A549 (cell line): ENCODE data around the gene PLEKHG4B. TPM values are rescaled to one million over a fixed set of nuclear protein-coding genes. Genes with fewer than 3 reads are reported as not detected.

Experiments used
- ATAC-seq, 2 experiments: fragments of 200-7000 bp in 1 of 2; fragments of >200 bp in 1 of 2; cut with Nextera tagmentation in 1 of 2; cut with Tn5 transposase in 1 of 2; 3 replicates each; pipeline versions ENCODE4 v1.8.0 to v1.9.1; 2018 to 2020; ENCODE audit warnings: mild to moderate bottlenecking in 1 of 2, moderate library complexity in 1 of 2
- CTCF ChIA-PET: fragments of 300-600 bp; sonication (Branson Sonifier 250); formaldehyde crosslinking; extraction: SDS; loops from one replicate; lab custom pipeline; 2021; ENCODE audit warnings: antibody characterized with exemption, inconsistent platforms; lab: Yijun Ruan, JAX
- POLR2A ChIA-PET: fragments of 350-600 bp; formaldehyde crosslinking; extraction: SDS; loops from one replicate; lab custom pipeline; 2021; ENCODE audit warnings: antibody characterized with exemption, inconsistent platforms; lab: Yijun Ruan, JAX
- DNase-seq, 2 experiments: peaks; one replicate each; pipeline versions ENCODE4 v3.0.0 to v3.0.0-alpha.2; 2011 to 2016; ENCODE audit warnings: low read depth in 1 of 2, low spot score in 1 of 2
- FAIRE-seq: peaks from 2 replicates; lab custom pipeline; 2011; peaks lifted over from hg19 to GRCh38; lab: Jason Lieb, UNC
- H3K27ac ChIP-seq, 2 experiments: fragments of >200 bp; sonication (Bioruptor Twin); formaldehyde crosslinking; 3 replicates each; pipeline ENCODE4 v1.5.1; 2016 to 2017
- H3K4me1 ChIP-seq: fragments of >200 bp; sonication (Bioruptor Twin); formaldehyde crosslinking; 3 replicates; pipeline ENCODE4 v1.6.1; 2016
- H3K4me2 ChIP-seq: fragments of >200 bp; sonication (Bioruptor Twin); formaldehyde crosslinking; 3 replicates; pipeline ENCODE4 v1.6.1; 2016
- H3K4me3 ChIP-seq: fragments of >200 bp; sonication (Bioruptor Twin); formaldehyde crosslinking; 3 replicates; pipeline ENCODE4 v1.5.1; 2016
- H3K9me3 ChIP-seq: fragments of >200 bp; sonication (Bioruptor Twin); formaldehyde crosslinking; 3 replicates; pipeline ENCODE4 v1.6.1; 2016
- CBX2 ChIP-seq: fragments of 200-600 bp; sonication (generic); IDR thresholded peaks from 2 replicates; pipeline ENCODE4 v1.6.1; 2016; ENCODE audit warnings: low read depth, mild to moderate bottlenecking, borderline replicate concordance
- CEBPB ChIP-seq, 2 experiments: fragments of >200 bp in 1 of 2; sonication (Bioruptor Twin) in 1 of 2; formaldehyde crosslinking in 1 of 2; IDR thresholded peaks; 2 replicates each; pipeline ENCODE4 v1.6.1; 2012 to 2016
- CHD2 ChIP-seq: fragments of 150-350 bp; IDR thresholded peaks from 2 replicates; pipeline ENCODE4 v1.6.1; 2014; ENCODE audit warnings: low read length; ENCODE audit not compliant: partially characterized antibody
- CHD4 ChIP-seq: fragments of 200-600 bp; sonication (generic); IDR thresholded peaks from 2 replicates; pipeline ENCODE4 v1.6.1; 2016; ENCODE audit warnings: antibody characterized with exemption, mild to moderate bottlenecking, borderline replicate concordance
- EHF ChIP-seq: fragments of 250-450 bp; sonication (Bioruptor Pico); IDR thresholded peaks from 2 replicates; pipeline ENCODE4 v1.5.0; 2020; ENCODE audit warnings: mild to moderate bottlenecking
- ESRRA ChIP-seq: fragments of 150-350 bp; IDR thresholded peaks from 2 replicates; pipeline ENCODE4 v1.6.1; 2014; ENCODE audit warnings: mild to moderate bottlenecking, low read length, borderline replicate concordance
- HDAC2 ChIP-seq: fragments of 200-600 bp; sonication (generic); IDR thresholded peaks from 2 replicates; pipeline ENCODE4 v1.6.1; 2016
- HOXA7 ChIP-seq: fragments of 250-450 bp; sonication (Bioruptor Pico); IDR thresholded peaks from 2 replicates; pipeline ENCODE4 v1.5.0; 2020; ENCODE audit warnings: mild to moderate bottlenecking, moderate library complexity
- JUN ChIP-seq, 2 experiments: fragments of >200 bp; sonication (Bioruptor Twin); formaldehyde crosslinking; IDR thresholded peaks; 2 replicates in 1 of 2; 3 replicates in 1 of 2; pipeline ENCODE4 v1.6.1; 2016 to 2017
- KDM1A ChIP-seq: fragments of 200-600 bp; sonication (generic); IDR thresholded peaks from 2 replicates; pipeline ENCODE4 v1.6.1; 2016; ENCODE audit warnings: low read depth, mild to moderate bottlenecking
- KDM5A ChIP-seq: fragments of 200-600 bp; sonication (generic); IDR thresholded peaks from 2 replicates; pipeline ENCODE4 v1.6.1; 2016; ENCODE audit warnings: antibody characterized with exemption, mild to moderate bottlenecking
- NPAS2 ChIP-seq: fragments of 250-450 bp; sonication (Bioruptor Pico); IDR thresholded peaks from 2 replicates; pipeline ENCODE4 v1.8.0; 2022; ENCODE audit warnings: mild to moderate bottlenecking, moderate library complexity, borderline replicate concordance
- POLR2A ChIP-seq: IDR thresholded peaks from 2 replicates; pipeline ENCODE4 v1.6.1; 2012; ENCODE audit warnings: mild to moderate bottlenecking, low read length
- POLR2AphosphoS2 ChIP-seq: conservative IDR thresholded peaks from 2 replicates; pipeline ENCODE4 v1.6.1; 2012; ENCODE audit warnings: low read length, improper control_type of control experiment, inconsistent platforms
- RAD21 ChIP-seq, 2 experiments: fragments of >200 bp in 1 of 2; sonication (Bioruptor Twin) in 1 of 2; formaldehyde crosslinking in 1 of 2; IDR thresholded peaks in 1 of 2; conservative IDR thresholded peaks in 1 of 2; 2 replicates in 1 of 2; 3 replicates in 1 of 2; pipeline ENCODE4 v1.6.1; 2012 to 2018; ENCODE audit warnings: inconsistent platforms in 1 of 2
- RCOR1 ChIP-seq: fragments of 150-350 bp; IDR thresholded peaks from 2 replicates; pipeline ENCODE4 v1.6.1; 2014; ENCODE audit warnings: antibody characterized with exemption, low read length, low read depth
- TFCP2L1 ChIP-seq: fragments of 250-450 bp; sonication (Bioruptor Pico); IDR thresholded peaks from 2 replicates; pipeline ENCODE4 v1.5.0; 2021; ENCODE audit warnings: mild to moderate bottlenecking
- TP53 ChIP-seq: fragments of 250-450 bp; sonication (Bioruptor Pico); IDR thresholded peaks from 2 replicates; pipeline ENCODE4 v1.5.0; 2021; ENCODE audit warnings: mild to moderate bottlenecking, moderate library complexity
- ZC3H11A ChIP-seq: fragments of 450-650 bp; IDR thresholded peaks from 2 replicates; pipeline ENCODE4 v1.6.1; 2014; ENCODE audit warnings: antibody characterized with exemption, mild to moderate bottlenecking
- ZSCAN20 ChIP-seq: fragments of 250-450 bp; sonication (Bioruptor Pico); IDR thresholded peaks from 2 replicates; pipeline ENCODE4 v1.8.0; 2022; ENCODE audit warnings: mild to moderate bottlenecking, moderate library complexity
- WGBS: methylation state at CpG from one replicate; pipeline ENCODE4 v1.1.6; 2017; ENCODE audit errors: missing lambda C conversion rate; 5-methylcytosine and 5-hydroxymethylcytosine counted together
- polyA plus RNA-seq, 4 experiments: library from polyadenylated mRNA; depleted of rRNA in 3 of 4; stranded (reverse); fragments of >200 nt; fragmentation: RNase III in 1 of 4; extraction: RNeasy Plus Mini Kit Qiagen cat#74134 plus additional on column Dnase treatment in 1 of 4; gene quantifications; 2 replicates in 3 of 4; 3 replicates in 1 of 4; pipeline ENCODE4 v1.2.3, GENCODE V29; 2011 to 2017
- TF ChIP-seq, protein P1 (sequence below): fragments of >200 bp; sonication (Bioruptor Twin); formaldehyde crosslinking; IDR thresholded peaks from 2 replicates; pipeline ENCODE4 v1.6.1; 2016
- TF ChIP-seq, protein P2 (sequence below): IDR thresholded peaks from 2 replicates; pipeline ENCODE4 v1.6.1; 2012
- TF ChIP-seq, protein P3 (sequence below): fragments of 200-600 bp; sonication (generic); IDR thresholded peaks from 2 replicates; pipeline ENCODE4 v1.6.1; 2016; ENCODE audit warnings: antibody characterized with exemption, mild to moderate bottlenecking, moderate library complexity

Gene PLEKHG4B
- polyA plus RNA-seq, 2 of the 4 experiments (the other 2 are of a cell fraction): 0.57 to 0.59 TPM

DNA sequence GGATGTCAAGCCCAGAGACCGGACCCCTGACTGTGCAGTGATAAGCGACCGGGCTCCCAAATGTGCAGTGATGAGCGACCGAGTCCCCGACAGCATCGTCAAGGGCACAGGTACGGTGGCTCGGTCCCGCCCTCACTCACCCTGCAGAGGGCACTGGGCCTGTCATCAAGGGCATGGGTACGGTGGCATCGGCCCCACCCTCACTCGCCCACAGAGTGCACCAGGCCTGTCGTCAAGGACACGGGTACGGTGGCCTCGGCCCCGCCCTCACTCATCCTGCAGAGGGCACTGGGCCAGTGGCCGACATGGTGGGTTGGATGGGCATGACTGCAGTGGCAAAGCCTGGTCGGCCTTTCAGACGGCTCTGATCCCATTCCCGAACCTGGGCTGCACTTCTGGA lies 89.6 kb downstream of the PLEKHG4B start (continued):
- no peak for TF ChIP-seq TP53
- TF ChIP-seq JUN (IDR thresholded peaks at IDR 0.05): no peak
- no peak for TF ChIP-seq TFCP2L1

DNA sequence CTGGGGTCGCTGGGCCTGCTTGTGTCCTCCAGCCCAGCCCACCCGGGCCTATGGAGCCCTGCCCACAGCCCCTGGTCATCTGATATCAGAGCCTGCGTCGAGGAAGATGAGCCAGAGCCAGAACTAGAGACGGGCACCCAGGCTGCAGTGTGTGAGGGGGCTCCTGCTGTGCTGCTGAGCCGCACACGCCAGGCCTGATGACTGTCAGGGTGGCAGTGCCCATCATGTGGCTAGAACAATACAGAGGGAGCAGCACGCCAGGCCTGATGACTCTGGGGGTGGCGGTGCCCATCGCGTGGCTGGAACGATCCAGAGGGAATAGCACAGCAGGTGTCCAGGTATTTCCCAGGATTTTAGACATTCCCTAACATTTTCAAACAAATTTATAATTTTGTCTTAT lies 90.2 kb downstream of the PLEKHG4B start:
- ChIA-PET POLR2A (no interaction called here), CTCF (no interaction called here)
- 96% methylated on average over 8 of the region's 12 CpGs for WGBS
- no peak for FAIRE-seq
- no peak for TF ChIP-seq KDM1A
- Histone ChIP-seq H3K4me3 (no peak overlapping the region), H3K4me1 (no peaks in the 10 kb centered on the region), H3K4me2 (no peak overlapping the region), H3K27ac (no peak overlapping the region), H3K9me3 (no peaks in the 10 kb centered on the region)
- ATAC-seq: no peak
- DNase-seq: no peak

DNA sequence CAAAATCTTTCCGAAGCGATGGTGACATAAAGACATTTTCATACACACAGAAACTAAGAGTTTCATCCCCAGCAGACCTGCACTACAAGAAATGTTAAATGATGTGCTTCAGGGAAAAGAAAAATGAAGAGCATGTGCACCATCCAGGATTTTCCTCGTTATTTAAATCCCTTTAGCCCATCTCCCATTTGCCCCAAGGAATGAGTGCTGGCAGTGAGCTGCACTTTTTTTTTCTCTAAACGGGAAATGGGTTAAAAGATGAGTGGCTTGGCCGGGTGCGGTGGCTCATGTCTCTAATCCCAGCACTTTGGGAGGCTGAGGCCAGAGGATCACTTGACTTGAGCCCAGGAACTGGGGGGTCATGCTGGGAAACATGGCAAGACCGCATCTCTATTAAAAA lies 92.5 kb downstream of the PLEKHG4B start:
- DNase-seq: no peak
- TF ChIP-seq EHF (CRISPR knock-in tag) (no peak), CHD4 (no peak), POLR2AphosphoS2 (no peak), ESRRA (no peak), JUN (IDR thresholded peaks at IDR 0.05) (no peak), ZSCAN20 (no peak), NPAS2 (CRISPR knock-in tag) (no peak), KDM5A (no peak), CHD2 (no peak), HDAC2 (no peak), RCOR1 (no peak), RAD21 (conservative IDR thresholded peaks at IDR 0.05 in 1 of 2, IDR thresholded peaks at IDR 0.05 in 1 of 2) (no peak), HOXA7 (CRISPR knock-in tag) (no peak), POLR2A (no peak), CEBPB (IDR thresholded peaks at IDR 0.05) (no peak), ZC3H11A (no peak), CBX2 (no peak)
- TF ChIP-seq, protein P1, sequence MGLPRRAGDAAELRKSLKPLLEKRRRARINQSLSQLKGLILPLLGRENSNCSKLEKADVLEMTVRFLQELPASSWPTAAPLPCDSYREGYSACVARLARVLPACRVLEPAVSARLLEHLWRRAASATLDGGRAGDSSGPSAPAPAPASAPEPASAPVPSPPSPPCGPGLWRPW: no peak
- TF ChIP-seq, protein P2, sequence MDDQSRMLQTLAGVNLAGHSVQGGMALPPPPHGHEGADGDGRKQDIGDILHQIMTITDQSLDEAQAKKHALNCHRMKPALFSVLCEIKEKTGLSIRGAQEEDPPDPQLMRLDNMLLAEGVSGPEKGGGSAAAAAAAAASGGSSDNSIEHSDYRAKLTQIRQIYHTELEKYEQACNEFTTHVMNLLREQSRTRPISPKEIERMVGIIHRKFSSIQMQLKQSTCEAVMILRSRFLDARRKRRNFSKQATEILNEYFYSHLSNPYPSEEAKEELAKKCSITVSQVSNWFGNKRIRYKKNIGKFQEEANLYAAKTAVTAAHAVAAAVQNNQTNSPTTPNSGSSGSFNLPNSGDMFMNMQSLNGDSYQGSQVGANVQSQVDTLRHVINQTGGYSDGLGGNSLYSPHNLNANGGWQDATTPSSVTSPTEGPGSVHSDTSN: no peak
- TF ChIP-seq, protein P3, sequence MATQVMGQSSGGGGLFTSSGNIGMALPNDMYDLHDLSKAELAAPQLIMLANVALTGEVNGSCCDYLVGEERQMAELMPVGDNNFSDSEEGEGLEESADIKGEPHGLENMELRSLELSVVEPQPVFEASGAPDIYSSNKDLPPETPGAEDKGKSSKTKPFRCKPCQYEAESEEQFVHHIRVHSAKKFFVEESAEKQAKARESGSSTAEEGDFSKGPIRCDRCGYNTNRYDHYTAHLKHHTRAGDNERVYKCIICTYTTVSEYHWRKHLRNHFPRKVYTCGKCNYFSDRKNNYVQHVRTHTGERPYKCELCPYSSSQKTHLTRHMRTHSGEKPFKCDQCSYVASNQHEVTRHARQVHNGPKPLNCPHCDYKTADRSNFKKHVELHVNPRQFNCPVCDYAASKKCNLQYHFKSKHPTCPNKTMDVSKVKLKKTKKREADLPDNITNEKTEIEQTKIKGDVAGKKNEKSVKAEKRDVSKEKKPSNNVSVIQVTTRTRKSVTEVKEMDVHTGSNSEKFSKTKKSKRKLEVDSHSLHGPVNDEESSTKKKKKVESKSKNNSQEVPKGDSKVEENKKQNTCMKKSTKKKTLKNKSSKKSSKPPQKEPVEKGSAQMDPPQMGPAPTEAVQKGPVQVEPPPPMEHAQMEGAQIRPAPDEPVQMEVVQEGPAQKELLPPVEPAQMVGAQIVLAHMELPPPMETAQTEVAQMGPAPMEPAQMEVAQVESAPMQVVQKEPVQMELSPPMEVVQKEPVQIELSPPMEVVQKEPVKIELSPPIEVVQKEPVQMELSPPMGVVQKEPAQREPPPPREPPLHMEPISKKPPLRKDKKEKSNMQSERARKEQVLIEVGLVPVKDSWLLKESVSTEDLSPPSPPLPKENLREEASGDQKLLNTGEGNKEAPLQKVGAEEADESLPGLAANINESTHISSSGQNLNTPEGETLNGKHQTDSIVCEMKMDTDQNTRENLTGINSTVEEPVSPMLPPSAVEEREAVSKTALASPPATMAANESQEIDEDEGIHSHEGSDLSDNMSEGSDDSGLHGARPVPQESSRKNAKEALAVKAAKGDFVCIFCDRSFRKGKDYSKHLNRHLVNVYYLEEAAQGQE: no peak
- H3K4me1 ChIP-seq: no peaks in the 10 kb centered on the region
- no peak overlapping the region for H3K4me2 ChIP-seq
- no peak overlapping the region for H3K27ac ChIP-seq
- no peak for FAIRE-seq
- whole genome bisulfite sequencing: 67% methylated on average over 7 of the region's 7 CpGs
- no peak overlapping the region for H3K4me3 ChIP-seq
- POLR2A ChIA-PET: no interaction called here
- no peaks in the 10 kb centered on the region for H3K9me3 ChIP-seq
- CTCF ChIA-PET: no interaction called here
- no peak for ATAC-seq
